Stomach (tissue), 9 donors: Measurements from ENCODE around the gene LRRIQ1. TPM values are rescaled to one million over a fixed set of nuclear protein-coding genes. Genes with fewer than 3 reads are reported as not detected.
A peak's percentile ranks its signal among the peaks of the same experiment; 100 is the strongest.

Source experiments
- DNase-seq, 2 donors: peaks; one replicate each; pipeline versions ENCODE4 v3.0.0 to v3.0.0-alpha.2; 2013 to 2019
- H3K27ac ChIP-seq, 5 donors: fragments of 200-600 bp in 4 of 5; sonication (generic) in 4 of 5; one replicate each; pipeline ENCODE4 v1.5.1; 2013 to 2019; ENCODE audit warnings: mild to moderate bottlenecking in 1 of 5, moderate library complexity in 1 of 5
- H3K27me3 ChIP-seq, 3 donors: fragments of 200-600 bp; sonication (generic); one replicate each; pipeline ENCODE4 v1.5.1; 2017 to 2019; ENCODE audit warnings: mixed run types in 1 of 3
- H3K36me3 ChIP-seq, 4 donors: fragments of 200-600 bp; sonication (generic); 1 replicate in 3 of 4; 2 replicates in 1 of 4; pipeline ENCODE4 v1.5.1; 2016 to 2019
- H3K4me1 ChIP-seq, 4 donors: fragments of 200-600 bp; sonication (generic); one replicate each; pipeline ENCODE4 v1.5.1; 2016 to 2019
- H3K4me3 ChIP-seq, 4 donors: fragments of 200-600 bp; sonication (generic) in 3 of 4; one replicate each; pipeline ENCODE4 v1.5.1; 2016 to 2019; ENCODE audit warnings: mild to moderate bottlenecking in 1 of 4
- H3K9me3 ChIP-seq, 4 donors: fragments of 200-600 bp; sonication (generic); one replicate each; pipeline ENCODE4 v1.5.1; 2016 to 2019
- EP300 ChIP-seq: sonication (generic); formaldehyde crosslinking; IDR thresholded peaks from one replicate; pipeline ENCODE4 v1.6.1; 2017; ENCODE audit warnings: antibody characterized with exemption
- POLR2A ChIP-seq, 4 donors: fragments of 450-650 bp; IDR thresholded peaks; one replicate each; pipeline ENCODE4 v1.6.1; 2016; ENCODE audit warnings: antibody characterized with exemption in 4 of 4, control low read depth in 2 of 4, mild to moderate bottlenecking in 1 of 4, moderate library complexity in 1 of 4
- POLR2AphosphoS5 ChIP-seq, 3 donors: sonication (generic); formaldehyde crosslinking; IDR thresholded peaks; one replicate each; pipeline ENCODE4 v1.6.1; 2016; ENCODE audit warnings: antibody characterized with exemption in 3 of 3
- WGBS, 5 donors: extraction: QIAGEN DNeasy Blood & Tissue Kit in 3 of 5; methylation state at CpG; one replicate each; pipeline versions ENCODE4 v1.1.5 to v1.1.7; 2013 to 2018; 5-methylcytosine and 5-hydroxymethylcytosine counted together
- intact Hi-C: fragments of 100-400 bp; cut with DNase I; formaldehyde crosslinking; loops from one replicate; pipeline ENCODE4 v1.15.1; 2023; ENCODE audit warnings: low total_unique reads
- polyA plus RNA-seq, 3 donors: library from polyadenylated mRNA; stranded (reverse); fragments of 200-250 nt; gene quantifications; one replicate each; pipeline ENCODE4 v1.2.3, GENCODE V29; 2013
- total RNA-seq, 5 donors: library from RNA; depleted of rRNA; stranded (reverse); fragments of >200 nt; gene quantifications; one replicate each; pipeline versions ENCODE4 v1.1.0 to v1.2.3, GENCODE V29; 2014 to 2016
- TF ChIP-seq, protein P1 (sequence below), 7 experiments: fragments of 450-650 bp in 4 of 7; fragments of 200-600 bp in 3 of 7; sonication (generic) in 3 of 7; IDR thresholded peaks; one replicate each; pipeline ENCODE4 v1.5.1; 2016 to 2019; ENCODE audit warnings: antibody characterized with exemption in 7 of 7, control low read depth in 2 of 7, mild to moderate bottlenecking in 1 of 7
- donor health status: healthy with polysubstance abuse.
- donor health status: Bipolar disorder and iron deficiency.
- donor health status: healthy.

Gene LRRIQ1
- total and polyA plus RNA-seq, 8 donors = 0.05 to 2.2 (median 0.92) TPM; not detected in 5

DNA sequence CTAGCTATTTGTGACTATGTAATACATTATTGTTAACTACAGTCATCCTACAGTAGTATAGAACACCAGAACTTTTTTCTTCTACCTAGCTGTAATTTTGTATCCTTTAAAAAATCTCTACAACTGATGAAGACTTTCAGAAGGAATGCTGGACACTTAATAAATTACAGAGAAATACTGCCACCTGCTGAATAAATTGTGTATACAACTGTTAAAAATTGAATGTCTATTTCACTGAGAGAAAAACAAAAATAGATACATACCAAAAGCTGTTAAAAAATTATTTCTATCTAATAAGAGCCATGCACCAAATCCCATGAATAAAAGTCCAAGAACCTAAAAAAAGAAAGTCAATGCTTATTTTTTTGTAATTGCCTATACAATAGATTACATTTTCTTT is 6.7 kb upstream of the LRRIQ1 start:
- H3K9me3 ChIP-seq = no peaks in the 10 kb centered on the region
- no peaks in the 10 kb centered on the region for H3K4me1 ChIP-seq
- no peaks in the 10 kb centered on the region for H3K36me3 ChIP-seq
- no peak overlapping the region for H3K4me3 ChIP-seq
- no peak overlapping the region for H3K27ac ChIP-seq
- DNase-seq = peak in 1 of 2 donors; percentile 22
- H3K27me3 ChIP-seq = no peaks in the 10 kb centered on the region
- TF ChIP-seq, protein P1, sequence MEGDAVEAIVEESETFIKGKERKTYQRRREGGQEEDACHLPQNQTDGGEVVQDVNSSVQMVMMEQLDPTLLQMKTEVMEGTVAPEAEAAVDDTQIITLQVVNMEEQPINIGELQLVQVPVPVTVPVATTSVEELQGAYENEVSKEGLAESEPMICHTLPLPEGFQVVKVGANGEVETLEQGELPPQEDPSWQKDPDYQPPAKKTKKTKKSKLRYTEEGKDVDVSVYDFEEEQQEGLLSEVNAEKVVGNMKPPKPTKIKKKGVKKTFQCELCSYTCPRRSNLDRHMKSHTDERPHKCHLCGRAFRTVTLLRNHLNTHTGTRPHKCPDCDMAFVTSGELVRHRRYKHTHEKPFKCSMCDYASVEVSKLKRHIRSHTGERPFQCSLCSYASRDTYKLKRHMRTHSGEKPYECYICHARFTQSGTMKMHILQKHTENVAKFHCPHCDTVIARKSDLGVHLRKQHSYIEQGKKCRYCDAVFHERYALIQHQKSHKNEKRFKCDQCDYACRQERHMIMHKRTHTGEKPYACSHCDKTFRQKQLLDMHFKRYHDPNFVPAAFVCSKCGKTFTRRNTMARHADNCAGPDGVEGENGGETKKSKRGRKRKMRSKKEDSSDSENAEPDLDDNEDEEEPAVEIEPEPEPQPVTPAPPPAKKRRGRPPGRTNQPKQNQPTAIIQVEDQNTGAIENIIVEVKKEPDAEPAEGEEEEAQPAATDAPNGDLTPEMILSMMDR (IDR thresholded peaks at IDR 0.05) = peak in 4 of 7 experiments; percentile 12 to 46 (median 40)
- no peak for TF ChIP-seq POLR2A (IDR thresholded peaks at IDR 0.05)
- intact Hi-C loops = loop anchor here (5.0 kb wide), 1 partner anchor 152 kb away; no protein-coding TSS in a partner anchor

GRCh38 chr12:85036733-85037132 is 582 bp downstream of the LRRIQ1 start:
- WGBS, 5 donors = 10 to 18% (median 12%) methylated on average over 3 of the region's 3 CpGs
- Histone ChIP-seq H3K9me3 (no peaks in the 10 kb centered on the region), H3K27ac (no peak overlapping the region), H3K36me3 (no peaks in the 10 kb centered on the region), H3K4me3 (peak overlapping the region; percentile 51 to 61 (median 53)), H3K27me3 (no peaks in the 10 kb centered on the region), H3K4me1 (peaks cover 0 to 11% (median 7%) of the 10 kb centered on the region in 4 donors)
- DNase-seq = peak in 1 of 2 donors; percentile 4
- no peak for TF ChIP-seq EP300
- intact Hi-C loops = no loop called here

DNA sequence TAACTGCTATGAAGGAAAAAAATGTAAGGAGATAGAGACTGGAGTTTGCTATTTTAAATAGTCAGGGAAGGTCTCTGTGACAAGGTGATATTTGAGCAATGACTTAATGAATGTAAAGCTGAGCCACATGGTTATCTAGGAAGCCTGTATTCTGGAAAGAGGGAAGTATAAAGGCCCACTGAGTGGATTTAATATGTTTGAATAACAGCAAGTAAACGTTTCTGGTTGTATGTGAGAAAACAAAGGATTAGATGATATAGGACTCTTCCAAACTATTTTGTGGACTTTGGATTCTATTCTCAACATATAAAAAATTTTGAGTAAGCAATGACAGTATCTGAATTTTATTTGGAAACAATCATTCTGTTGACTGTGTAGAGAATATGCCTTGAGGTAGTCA is 5.2 kb downstream of the LRRIQ1 start:
- no peaks in the 10 kb centered on the region for H3K36me3 ChIP-seq
- no peaks in the 10 kb centered on the region for H3K9me3 ChIP-seq
- no peak overlapping the region for H3K27ac ChIP-seq
- DNase-seq = no peak
- intact Hi-C loops = no loop called here
- peaks cover 0 to 9% (median 4%) of the 10 kb centered on the region in 4 donors for H3K4me1 ChIP-seq
- WGBS, 5 donors = 1 to 32% (median 13%) methylated on average over 1 of the region's 1 CpG
- no peaks in the 10 kb centered on the region for H3K27me3 ChIP-seq
- no peak overlapping the region for H3K4me3 ChIP-seq
- TF ChIP-seq EP300 (no peak), POLR2AphosphoS5 (IDR thresholded peaks at IDR 0.05) (no peak), POLR2A (IDR thresholded peaks at IDR 0.05) (no peak)
- TF ChIP-seq, protein P1 (IDR thresholded peaks at IDR 0.05) = no peak

- DNase-seq = no peak
- H3K4me1 ChIP-seq = no peaks in the 10 kb centered on the region
- H3K27me3 ChIP-seq = no peaks in the 10 kb centered on the region
- H3K36me3 ChIP-seq = no peaks in the 10 kb centered on the region
- no peak for TF ChIP-seq POLR2A (IDR thresholded peaks at IDR 0.05)
- TF ChIP-seq, protein P1 (IDR thresholded peaks at IDR 0.05) = no peak
- H3K4me3 ChIP-seq = no peak overlapping the region
- no peak overlapping the region for H3K27ac ChIP-seq
- no peaks in the 10 kb centered on the region for H3K9me3 ChIP-seq
- intact Hi-C loops = no loop called here
Observed at GRCh38 chr12:85043829-85044228, 7.7 kb downstream of the LRRIQ1 start.

DNA sequence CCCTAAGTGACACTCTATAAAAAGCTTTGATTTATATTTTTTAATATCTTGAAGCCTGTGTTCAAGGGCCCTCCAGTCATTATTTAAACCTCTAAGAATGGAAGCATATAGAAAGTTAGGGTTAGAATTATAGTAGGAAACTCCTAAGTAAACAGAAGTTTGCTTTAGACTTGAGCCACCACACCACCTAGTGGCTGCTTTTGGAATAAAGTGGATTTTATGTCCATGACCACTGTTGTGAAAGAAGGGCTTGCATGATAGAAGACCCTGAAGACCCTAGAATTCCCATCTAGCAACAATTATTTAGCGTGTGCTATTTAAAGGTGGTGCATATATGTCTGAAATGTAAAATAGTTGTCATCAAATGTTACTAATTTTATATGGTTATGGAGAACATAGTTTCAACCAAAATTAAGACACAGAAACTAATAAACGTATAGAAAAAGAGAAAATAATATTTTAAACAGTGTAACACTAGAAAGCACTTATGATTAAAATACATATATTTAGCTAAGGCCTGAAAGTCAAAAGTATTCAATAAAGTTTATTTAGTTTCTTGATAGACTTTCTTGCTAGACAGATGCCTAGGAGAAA is 21.3 kb downstream of the LRRIQ1 start:
- no peaks in the 10 kb centered on the region for H3K9me3 ChIP-seq
- no peaks in the 10 kb centered on the region for H3K36me3 ChIP-seq
- intact Hi-C loops = no loop called here
- TF ChIP-seq, protein P1 (IDR thresholded peaks at IDR 0.05) = peak in 5 of 7 experiments; percentile 11 to 73 (median 54)
- no peak for TF ChIP-seq POLR2AphosphoS5 (IDR thresholded peaks at IDR 0.05)
- 45 to 55% (median 51%) methylated on average over 2 of the region's 2 CpGs for WGBS, 5 donors
- no peak overlapping the region for H3K27ac ChIP-seq
- no peak overlapping the region for H3K4me3 ChIP-seq
- no peaks in the 10 kb centered on the region for H3K27me3 ChIP-seq
- H3K4me1 ChIP-seq = no peaks in the 10 kb centered on the region
- DNase-seq = peak in 1 of 2 donors; percentile 70
